ENCODE data around the gene ACTN1. TPM values are rescaled to one million over a fixed set of nuclear protein-coding genes. Genes with fewer than 3 reads are reported as not detected.

ACTN1 gene
- total RNA-seq, 1 experiment from 2014 or later = 318 TPM

DNA sequence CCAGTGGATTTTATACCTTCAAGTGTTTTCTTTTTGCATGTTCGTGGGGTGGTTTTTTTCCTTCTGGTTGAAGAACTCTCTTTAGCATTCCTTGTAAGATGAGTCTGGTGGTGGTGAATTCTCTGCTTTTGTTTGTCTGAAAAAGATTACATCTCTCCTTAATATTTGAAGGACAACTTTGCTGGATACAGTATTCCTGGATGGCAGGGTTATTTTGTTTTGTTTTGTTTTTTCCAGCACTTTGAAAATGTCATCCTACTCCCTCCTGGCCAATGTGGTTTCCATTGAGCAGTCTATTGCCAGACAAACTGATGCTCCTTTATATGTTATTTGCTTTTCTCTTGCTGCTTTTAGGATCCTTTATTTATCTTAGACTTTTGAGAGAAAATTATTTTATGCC is 143.0 kb downstream of the ACTN1 start:
- no peak for DNase-seq (ENCODE audit: low read depth)

DNA sequence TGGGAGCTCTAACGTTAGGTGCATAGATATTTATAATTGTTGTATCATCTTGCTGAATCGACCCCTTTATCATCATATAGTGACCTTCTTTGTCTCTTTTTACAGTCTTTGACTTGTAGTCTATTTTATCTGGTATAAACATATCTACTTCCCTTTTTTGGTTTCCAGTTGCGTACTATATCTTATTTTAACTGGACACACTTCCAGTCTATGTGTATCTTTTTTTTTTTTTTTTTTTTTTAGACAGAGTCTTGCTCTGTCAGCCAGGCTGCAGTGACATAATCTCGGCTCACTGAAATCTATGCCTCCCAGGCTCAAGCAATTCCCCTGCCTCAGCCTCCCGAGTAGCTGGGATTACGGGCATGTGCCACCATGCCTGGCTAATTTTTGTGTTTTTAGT is 144.3 kb downstream of the ACTN1 start:
- DNase-seq (ENCODE audit: low read depth) = no peak

DNA sequence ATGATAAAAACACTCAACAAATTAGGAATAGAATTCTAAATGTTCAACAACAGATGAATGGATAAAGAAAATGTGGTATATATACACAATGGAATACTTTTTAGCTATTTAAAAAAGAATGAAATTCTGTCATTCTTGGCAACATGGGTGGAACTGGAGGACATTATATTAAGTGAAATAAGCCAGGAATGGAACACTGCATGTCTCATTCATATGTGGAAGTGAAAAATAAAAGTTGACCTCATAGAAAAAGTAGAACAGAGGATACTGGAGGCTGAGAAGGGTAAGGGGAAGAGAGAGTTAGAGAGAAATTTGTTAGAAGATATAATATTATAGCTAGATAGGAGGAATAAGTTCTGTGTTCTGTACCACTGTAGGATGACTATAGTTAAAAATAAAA is 150.4 kb downstream of the ACTN1 start:
- DNase-seq (ENCODE audit: low read depth) = no peak

DNA sequence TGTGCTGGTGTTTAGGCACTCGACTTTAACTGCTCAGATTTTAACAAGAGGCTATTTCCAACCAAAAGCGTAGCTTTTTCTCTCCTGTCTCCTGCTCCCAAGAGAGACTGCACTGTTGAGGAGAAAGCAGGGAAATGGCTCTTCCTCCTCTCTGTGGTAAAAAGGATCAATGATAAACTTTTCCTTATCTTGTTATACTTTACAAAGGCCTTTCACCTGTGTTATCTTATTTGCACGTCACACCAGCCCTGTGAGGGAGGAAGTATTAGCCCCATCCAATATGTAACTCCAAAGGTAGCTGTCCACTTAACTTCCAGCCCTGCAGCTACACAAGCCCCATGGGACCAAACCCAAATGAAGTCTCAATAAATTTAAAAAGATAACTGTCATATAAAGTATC is 153.4 kb downstream of the ACTN1 start:
- DNase-seq (ENCODE audit: low read depth) = no peak

DNA sequence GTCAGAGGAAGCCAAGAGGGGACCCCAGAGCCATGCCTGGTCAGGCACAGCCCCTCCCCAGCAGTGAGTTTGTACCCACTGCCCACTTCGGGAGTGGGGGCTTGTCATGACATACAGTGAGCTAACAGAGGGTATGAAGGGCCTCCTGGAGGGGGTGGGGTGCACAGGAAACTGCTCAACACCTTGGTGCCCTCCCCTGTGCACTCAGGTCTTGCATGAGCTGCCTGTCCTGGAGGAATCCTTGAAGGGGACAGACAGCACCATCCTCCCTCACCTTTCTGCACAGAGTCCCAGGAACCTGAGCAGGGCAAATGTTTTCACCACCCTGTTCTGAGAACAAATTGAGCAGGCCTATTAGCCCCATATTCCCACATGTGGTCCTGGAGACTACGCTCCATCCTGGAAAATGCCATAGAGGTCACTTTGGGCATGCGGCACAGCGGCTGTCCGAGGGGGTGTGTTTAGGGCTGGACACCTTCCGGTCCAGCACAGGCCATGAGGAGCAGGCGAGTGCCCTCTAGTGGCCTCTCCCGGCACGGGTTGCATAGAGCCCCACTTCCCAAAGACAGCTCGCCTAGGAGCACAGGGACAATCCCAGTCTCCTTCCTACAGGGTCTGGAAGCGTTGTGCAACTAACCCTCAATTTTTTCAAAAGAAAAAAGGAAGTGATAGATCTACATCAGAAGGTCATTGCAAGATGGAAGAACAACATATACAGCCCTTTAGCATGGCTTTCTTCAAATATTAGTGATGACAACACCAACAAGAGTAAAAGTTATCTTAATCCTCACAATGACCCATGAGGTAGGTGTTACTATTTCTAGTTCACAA is 154.4 kb downstream of the ACTN1 start:
- peak; percentile 82 for DNase-seq (ENCODE audit: low read depth)

DNA sequence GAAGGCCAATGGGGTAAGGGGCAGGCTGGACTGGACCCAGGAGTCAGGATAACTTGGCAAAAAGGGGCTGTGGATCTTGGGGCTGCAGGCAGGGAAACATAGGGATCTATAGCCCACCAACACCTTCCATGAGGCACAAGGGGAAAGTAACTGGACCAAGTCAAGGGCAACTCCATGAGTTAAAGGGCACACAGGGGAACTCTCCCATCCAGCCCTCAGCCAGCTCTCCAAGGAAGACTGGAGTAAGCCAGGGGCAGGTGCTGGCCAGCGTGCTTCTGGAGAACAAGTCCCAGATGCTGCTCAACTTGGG is 154.9 kb downstream of the ACTN1 start:
- no peak for DNase-seq (ENCODE audit: low read depth)

Other genes with a start within 250 kb of the ACTN1 start
- 238 and 342 TPM in 2 replicates for gene ZFP36L1, start 186.2 kb downstream of the ACTN1 start, total RNA-seq (2014; rRNA removed)
- 12.9 and 19.6 TPM in 2 replicates for gene DCAF5, start 173.8 kb upstream of the ACTN1 start, total RNA-seq (2014; rRNA removed)
- gene EXD2, start 212.2 kb upstream of the ACTN1 start, total RNA-seq (2014; rRNA removed) = 12.7 and 14.5 TPM in 2 replicates

Measured in LHCN-M2 (cell line).